HepG2 (cell line): ENCODE data around the gene ENG. TPM values are rescaled to one million over a fixed set of nuclear protein-coding genes. Genes with fewer than 3 reads are reported as not detected.

Source experiments
- BORCS8-MEF2B ChIP-seq: sonication (generic); formaldehyde crosslinking; IDR thresholded peaks from 2 replicates; pipeline ENCODE4 v1.8.0; 2022; ENCODE audit warnings: mild to moderate bottlenecking, missing genetic modification reagents
- DNMT1 ChIP-seq: sonication (generic); formaldehyde crosslinking; IDR thresholded peaks from 2 replicates; pipeline ENCODE4 v1.5.1; 2020; ENCODE audit warnings: mild to moderate bottlenecking, missing genetic modification reagents
- FOSL2 ChIP-seq: sonication (generic); formaldehyde crosslinking; IDR thresholded peaks from 2 replicates; pipeline ENCODE4 v1.4.0; 2020; ENCODE audit warnings: missing genetic modification reagents
- JARID2 ChIP-seq: sonication (generic); formaldehyde crosslinking; IDR thresholded peaks from 2 replicates; pipeline ENCODE4 v1.8.1; 2023; ENCODE audit warnings: missing genetic modification reagents, inconsistent platforms; ENCODE audit not compliant: insufficient replicate concordance
- KLF6 ChIP-seq: IDR thresholded peaks from 2 replicates; pipeline ENCODE4 v1.8.0; 2016; ENCODE audit warnings: missing biosample characterization, missing genetic modification reagents
- LBX2 ChIP-seq: sonication (generic); formaldehyde crosslinking; IDR thresholded peaks from 2 replicates; pipeline ENCODE4 v1.5.0; 2020; ENCODE audit warnings: missing genetic modification reagents, mild to moderate bottlenecking, borderline replicate concordance
- NKX3-1 ChIP-seq: sonication (generic); formaldehyde crosslinking; IDR thresholded peaks from 2 replicates; pipeline ENCODE4 v1.5.0; 2020; ENCODE audit warnings: missing genetic modification reagents
- POLR2AphosphoS5 ChIP-seq: IDR thresholded peaks from 2 replicates; pipeline ENCODE4 v1.6.1; 2012; ENCODE audit warnings: low read depth, low read length
- TAF1 ChIP-seq: sonication (generic); formaldehyde crosslinking; IDR thresholded peaks from 2 replicates; pipeline ENCODE4 v1.4.0; 2020; ENCODE audit warnings: missing genetic modification reagents
- THRA ChIP-seq: sonication (generic); formaldehyde crosslinking; IDR thresholded peaks from 2 replicates; pipeline ENCODE4 v1.4.0; 2020; ENCODE audit warnings: missing genetic modification reagents, borderline replicate concordance
- TRIM22 ChIP-seq: fragments of 450-650 bp; IDR thresholded peaks from 2 replicates; pipeline ENCODE4 v1.6.1; 2017
- ZBTB26 ChIP-seq: IDR thresholded peaks from 2 replicates; pipeline ENCODE4 v1.6.1; 2016; ENCODE audit warnings: missing compliant biosample characterization, missing genetic modification reagents, borderline replicate concordance
- ZFY ChIP-seq: sonication (generic); formaldehyde crosslinking; IDR thresholded peaks from 2 replicates; pipeline ENCODE4 v1.4.0; 2020; ENCODE audit warnings: missing genetic modification reagents
- ZNF121 ChIP-seq: sonication (generic); formaldehyde crosslinking; IDR thresholded peaks from 2 replicates; pipeline ENCODE4 v1.5.0; 2020; ENCODE audit warnings: mild to moderate bottlenecking, missing genetic modification reagents
- ZNF232 ChIP-seq: sonication (generic); formaldehyde crosslinking; IDR thresholded peaks from 2 replicates; pipeline ENCODE4 v1.4.0; 2020; ENCODE audit warnings: missing genetic modification reagents, borderline replicate concordance
- ZNF264 ChIP-seq: sonication (generic); formaldehyde crosslinking; IDR thresholded peaks from 2 replicates; pipeline ENCODE4 v1.4.0; 2020; ENCODE audit warnings: missing genetic modification reagents
- ZNF704 ChIP-seq: sonication (generic); formaldehyde crosslinking; IDR thresholded peaks from 2 replicates; pipeline ENCODE4 v1.8.1; 2023; ENCODE audit warnings: mild to moderate bottlenecking, inconsistent platforms, moderate library complexity, missing genetic modification reagents, borderline replicate concordance
- ZNF713 ChIP-seq: sonication (generic); formaldehyde crosslinking; IDR thresholded peaks from 2 replicates; pipeline ENCODE4 v1.4.0; 2020; ENCODE audit warnings: mild to moderate bottlenecking, missing genetic modification reagents
- ZSCAN29 ChIP-seq: sonication (generic); formaldehyde crosslinking; conservative IDR thresholded peaks from 2 replicates; pipeline ENCODE4 v1.4.0; 2020; ENCODE audit warnings: mild to moderate bottlenecking, missing genetic modification reagents
- polyA plus RNA-seq, 8 experiments: library from polyadenylated mRNA; depleted of rRNA in 3 of 8; stranded (reverse) in 7 of 8; unstranded in 1 of 8; fragments of >200 nt; fragmentation: Illumina TruSeq in 4 of 8; extraction: Trizol in 4 of 8; gene quantifications; 2 replicates each; pipeline versions ENCODE4 v1.2.1 to v1.2.3, GENCODE V29; 2011 to 2016; ENCODE audit warnings: low read depth in 4 of 8, missing spikeins in 1 of 8, mixed read lengths in 1 of 8; ENCODE audit not compliant: insufficient read depth in 1 of 8
- total RNA-seq, 5 experiments: library from RNA; depleted of rRNA; stranded (reverse); fragments of >200 nt; fragmentation: Illumina TruSeq; extraction: Trizol; gene quantifications; 2 replicates each; pipeline ENCODE4 v1.2.3, GENCODE V29; 2016; ENCODE audit warnings: low read depth in 1 of 5

ENG gene
- total and polyA plus RNA-seq, 2 of the 13 experiments (the other 11 are each of a cell fraction or from before 2014, with no cell fraction given) = 0.02 to 1.1 TPM

GRCh38 chr9:127903557-127904475 lies 49.4 kb upstream of the ENG start (continued):
- TF ChIP-seq ZSCAN29 (CRISPR knock-in tag) (0 out of 2 replicates have a peak, but pooled peaks have one; percentile 38), THRA (peak; percentile 88; the same call in 1 of the 2 replicates), BORCS8-MEF2B (CRISPR knock-in tag) (peak; percentile 25; the same call in 1 of the 2 replicates), NKX3-1 (CRISPR knock-in tag) (0 out of 2 replicates have a peak, but pooled peaks have one; percentile 40), TRIM22 (no peak), KLF6 (CRISPR knock-in tag) (0 out of 2 replicates have a peak, but pooled peaks have one; percentile 51), POLR2AphosphoS5 (peak; percentile 37; the same call in 1 of the 2 replicates), ZNF121 (CRISPR knock-in tag) (no peak), ZNF264 (CRISPR knock-in tag) (peak; percentile 28; the same call in 1 of the 2 replicates), ZBTB26 (0 out of 2 replicates have a peak, but pooled peaks have one; percentile 41), DNMT1 (CRISPR knock-in tag) (0 out of 2 replicates have a peak, but pooled peaks have one; percentile 57), ZNF713 (CRISPR knock-in tag) (no peak), JARID2 (CRISPR knock-in tag) (no peak), ZNF232 (CRISPR knock-in tag) (peak; percentile 58; the same call in 1 of the 2 replicates), TAF1 (CRISPR knock-in tag) (peak; percentile 42; the same call in 1 of the 2 replicates), ZFY (CRISPR knock-in tag) (peak; percentile 71), LBX2 (no peak), FOSL2 (CRISPR knock-in tag) (peak; percentile 57; the same call in 1 of the 2 replicates), ZNF704 (CRISPR knock-in tag) (0 out of 2 replicates have a peak, but pooled peaks have one; percentile 53)
